Left lung (tissue), 10 donors: ENCODE measurements around the gene RBBP7. TPM values are rescaled to one million over a fixed set of nuclear protein-coding genes. Genes with fewer than 3 reads are reported as not detected.
A peak's percentile ranks its signal among the peaks of the same experiment; 100 is the strongest.

Source experiments
- ATAC-seq: fragments of 200-7000 bp; cut with Tn5 transposase; one replicate; pipeline ENCODE4 v1.9.1; 2020; ENCODE audit warnings: moderate library complexity
- DNase-seq, 4 donors: peaks; one replicate each; pipeline ENCODE4 v3.0.0-alpha.2; 2013 to 2020
- H3K27ac ChIP-seq, 2 donors: fragments of 200-600 bp; sonication (generic) in 1 of 2; one replicate each; pipeline versions ENCODE4 v1.5.0 to v1.8.0; 2020 to 2021
- H3K27me3 ChIP-seq, 2 donors: fragments of 200-600 bp; sonication (generic) in 1 of 2; one replicate each; pipeline versions ENCODE4 v1.5.0 to v1.8.0; 2020 to 2021
- H3K36me3 ChIP-seq, 2 donors: fragments of 200-600 bp; sonication (generic) in 1 of 2; one replicate each; pipeline versions ENCODE4 v1.5.0 to v1.8.0; 2020 to 2021
- H3K4me1 ChIP-seq, 2 donors: fragments of 200-600 bp; one replicate each; pipeline ENCODE4 v1.8.0; 2021
- H3K4me3 ChIP-seq, 2 donors: fragments of 200-600 bp; sonication (generic) in 1 of 2; one replicate each; pipeline versions ENCODE4 v1.5.0 to v1.8.0; 2020 to 2021; ENCODE audit warnings: mild to moderate bottlenecking in 1 of 2
- H3K9me3 ChIP-seq, 2 donors: fragments of 200-600 bp; sonication (generic) in 1 of 2; one replicate each; pipeline versions ENCODE4 v1.5.0 to v1.8.0; 2020 to 2021
- intact Hi-C, 2 donors: fragments of 100-400 bp; cut with DNase I; formaldehyde crosslinking; loops; one replicate each; pipeline versions ENCODE4 v1.11.2 to v1.14.2; 2022
- polyA plus RNA-seq, 6 donors: library from polyadenylated mRNA; unstranded; fragments of 120-200 nt; gene quantifications; one replicate each; pipeline ENCODE4 v1.2.1, GENCODE V29; 2013; ENCODE audit not compliant: insufficient read length in 6 of 6
- total RNA-seq, 2 donors: library from RNA; stranded (reverse); fragmentation: NEBNext Ultra II Directional; extraction: Animal tissue kit (Norgen Biotek cat#: 25700); gene quantifications; one replicate each; pipeline ENCODE4 v1.2.1, GENCODE V29; 2021
- TF ChIP-seq, protein P1 (sequence below), 2 donors: fragments of 200-600 bp; sonication (generic) in 1 of 2; IDR thresholded peaks; one replicate each; pipeline versions ENCODE4 v1.5.0 to v1.8.0; 2021; ENCODE audit warnings: antibody characterized with exemption in 2 of 2
- donor health status: DM: no; HTN: yes; CAD: no.
- donor health status: DM: no; HTN: no; CAD: no.

RBBP7 gene
- total and polyA plus RNA-seq, 8 donors: 70.4 to 275 (median 238) TPM

DNA sequence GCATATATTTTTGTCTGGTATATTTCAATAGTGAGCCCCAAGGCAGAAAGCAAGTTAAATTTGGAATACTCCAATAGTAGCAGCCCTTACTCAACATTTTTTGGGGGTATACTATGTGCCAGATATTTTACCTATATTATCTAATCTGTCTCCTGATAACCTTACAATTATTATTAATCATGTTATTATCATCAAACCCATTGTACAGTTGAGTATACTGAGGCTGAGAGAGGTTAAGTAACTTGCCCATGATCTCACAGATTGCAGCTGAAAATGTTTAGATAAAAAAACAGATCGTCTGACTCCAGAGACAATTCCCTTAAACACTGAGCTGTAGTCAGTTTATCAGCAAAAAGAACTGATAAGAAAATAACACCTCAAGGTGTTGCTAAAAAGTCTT is 6.5 kb upstream of the RBBP7 start:
- ATAC-seq: no peak
- Histone ChIP-seq H3K4me1 (peaks cover 0 to 1% of the 10 kb centered on the region in 2 donors), H3K27ac (no peak overlapping the region), H3K9me3 (no peaks in the 10 kb centered on the region), H3K4me3 (no peak overlapping the region), H3K36me3 (no peaks in the 10 kb centered on the region), H3K27me3 (peaks cover 0 to 31% of the 10 kb centered on the region in 2 donors)
- TF ChIP-seq, protein P1, sequence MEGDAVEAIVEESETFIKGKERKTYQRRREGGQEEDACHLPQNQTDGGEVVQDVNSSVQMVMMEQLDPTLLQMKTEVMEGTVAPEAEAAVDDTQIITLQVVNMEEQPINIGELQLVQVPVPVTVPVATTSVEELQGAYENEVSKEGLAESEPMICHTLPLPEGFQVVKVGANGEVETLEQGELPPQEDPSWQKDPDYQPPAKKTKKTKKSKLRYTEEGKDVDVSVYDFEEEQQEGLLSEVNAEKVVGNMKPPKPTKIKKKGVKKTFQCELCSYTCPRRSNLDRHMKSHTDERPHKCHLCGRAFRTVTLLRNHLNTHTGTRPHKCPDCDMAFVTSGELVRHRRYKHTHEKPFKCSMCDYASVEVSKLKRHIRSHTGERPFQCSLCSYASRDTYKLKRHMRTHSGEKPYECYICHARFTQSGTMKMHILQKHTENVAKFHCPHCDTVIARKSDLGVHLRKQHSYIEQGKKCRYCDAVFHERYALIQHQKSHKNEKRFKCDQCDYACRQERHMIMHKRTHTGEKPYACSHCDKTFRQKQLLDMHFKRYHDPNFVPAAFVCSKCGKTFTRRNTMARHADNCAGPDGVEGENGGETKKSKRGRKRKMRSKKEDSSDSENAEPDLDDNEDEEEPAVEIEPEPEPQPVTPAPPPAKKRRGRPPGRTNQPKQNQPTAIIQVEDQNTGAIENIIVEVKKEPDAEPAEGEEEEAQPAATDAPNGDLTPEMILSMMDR (IDR thresholded peaks at IDR 0.05): no peak
- intact Hi-C loops: no loop called here
- DNase-seq: no peak

DNA sequence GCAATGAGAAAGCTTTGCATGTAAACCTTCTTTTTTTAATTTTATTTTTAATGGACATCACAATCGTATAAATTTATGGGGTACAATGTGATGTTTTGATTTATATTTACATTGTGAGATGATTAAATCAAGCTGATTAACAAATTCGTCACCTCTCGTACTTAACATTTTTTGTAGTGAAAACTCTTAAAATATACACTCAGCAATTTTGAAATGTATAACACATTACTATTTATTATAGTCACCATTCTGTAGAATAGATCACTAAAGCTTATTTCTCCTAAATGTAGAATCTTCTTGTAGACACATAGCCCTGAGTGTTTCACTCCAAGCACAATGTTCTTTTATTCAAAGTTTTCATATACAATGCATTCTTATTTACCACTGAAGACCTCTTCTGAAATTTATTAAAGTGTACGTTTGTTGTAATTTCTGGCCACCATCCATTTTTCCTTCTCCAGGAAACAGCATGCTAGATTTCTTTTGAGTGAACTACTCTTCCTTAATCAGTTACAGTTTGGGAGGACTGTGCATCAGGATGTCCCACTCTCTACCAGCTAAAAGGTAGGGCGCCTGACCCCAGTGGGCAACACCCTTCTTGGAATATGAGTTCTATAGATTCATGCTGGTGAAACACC is 4.4 kb upstream of the RBBP7 start:
- Histone ChIP-seq H3K4me1 (peaks cover 0 to 10% of the 10 kb centered on the region in 2 donors), H3K27me3 (peaks cover 0 to 29% of the 10 kb centered on the region in 2 donors), H3K4me3 (no peak overlapping the region), H3K36me3 (no peaks in the 10 kb centered on the region), H3K27ac (no peak overlapping the region), H3K9me3 (no peaks in the 10 kb centered on the region)
- no peak for ATAC-seq
- DNase-seq: no peak
- TF ChIP-seq, protein P1 (IDR thresholded peaks at IDR 0.05): no peak
- intact Hi-C loops: no loop called here

DNA sequence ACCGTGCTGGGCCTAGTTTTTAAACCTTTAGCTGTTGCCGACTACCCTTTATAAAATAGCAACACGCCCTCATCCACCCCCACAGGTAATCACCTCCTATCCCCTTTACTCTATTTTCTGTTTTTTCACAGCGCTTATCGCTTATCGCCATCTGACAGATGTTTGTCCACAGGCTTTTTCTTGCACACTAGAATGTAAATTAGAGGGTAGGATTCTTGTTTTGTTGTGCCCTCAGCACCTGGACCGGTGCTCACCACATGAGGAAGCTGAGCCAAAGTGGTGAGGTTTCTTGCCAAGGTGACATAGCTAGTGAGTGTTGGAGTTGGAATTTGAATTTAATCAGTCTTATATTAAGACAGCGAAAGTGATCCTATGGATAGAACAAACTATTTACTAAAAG is 2.9 kb upstream of the RBBP7 start:
- DNase-seq: no peak
- H3K4me1 ChIP-seq: peaks cover 3 to 20% of the 10 kb centered on the region in 2 donors
- H3K36me3 ChIP-seq: no peaks in the 10 kb centered on the region
- intact Hi-C loops: no loop called here
- no peak overlapping the region for H3K27ac ChIP-seq
- ATAC-seq: no peak
- TF ChIP-seq, protein P1 (IDR thresholded peaks at IDR 0.05): no peak
- peaks cover 0 to 20% of the 10 kb centered on the region in 2 donors for H3K27me3 ChIP-seq
- H3K9me3 ChIP-seq: no peaks in the 10 kb centered on the region
- no peak overlapping the region for H3K4me3 ChIP-seq

DNA sequence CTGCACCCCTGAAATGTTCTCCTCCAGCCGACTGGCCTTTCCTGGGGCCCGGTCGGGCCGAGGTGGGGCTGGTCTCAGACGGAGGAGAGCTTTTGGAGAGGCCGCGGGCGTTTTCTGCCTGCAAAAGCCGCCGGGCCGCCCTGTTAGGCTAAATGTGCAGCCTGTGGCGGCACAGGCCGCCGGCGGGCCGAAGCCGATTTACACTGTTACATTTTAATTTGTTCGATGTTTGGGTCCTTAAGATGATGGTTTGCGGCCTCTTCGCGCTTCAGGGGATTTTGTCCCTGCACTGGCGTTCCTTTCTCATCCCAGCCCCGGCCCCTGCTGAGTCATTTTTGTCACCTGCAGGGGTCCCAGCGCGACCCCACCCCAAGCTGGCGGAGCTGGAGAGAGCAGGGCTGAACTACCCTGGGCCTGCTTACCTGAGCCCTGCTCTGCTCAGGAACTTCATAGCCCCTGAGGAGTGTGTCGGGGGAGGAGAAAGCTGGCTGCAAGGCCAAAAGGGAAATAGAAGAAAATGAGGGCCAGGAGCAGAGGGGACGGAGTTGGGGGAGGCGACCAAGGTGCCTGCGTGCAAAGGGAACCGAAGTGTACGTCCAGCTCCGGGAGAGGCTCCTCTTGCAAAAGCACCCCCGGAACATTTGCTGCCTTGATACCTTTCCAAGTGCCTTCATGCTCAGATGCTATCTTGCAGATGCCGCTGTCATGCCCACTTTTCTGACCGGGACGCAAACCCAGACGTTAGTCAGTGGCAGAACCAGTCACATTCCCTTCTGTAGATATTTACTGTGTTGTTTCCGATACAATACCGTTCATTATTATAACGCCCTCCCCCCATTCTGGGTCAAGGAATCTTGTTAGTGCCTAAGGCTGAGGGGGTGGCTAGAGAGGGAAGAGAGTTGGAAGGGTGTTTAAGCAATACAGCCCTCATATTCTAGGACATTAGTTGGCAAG is 977 bp upstream of the RBBP7 start:
- Histone ChIP-seq H3K27ac (peak overlapping the region; percentile 87 to 93), H3K27me3 (peaks cover 0 to 25% of the 10 kb centered on the region in 2 donors), H3K9me3 (no peaks in the 10 kb centered on the region), H3K4me3 (peak overlapping the region; percentile 34 to 58), H3K36me3 (no peaks in the 10 kb centered on the region), H3K4me1 (peaks cover 3 to 25% of the 10 kb centered on the region in 2 donors)
- intact Hi-C loops: no loop called here
- DNase-seq (peak in 2 of 4 donors; percentile 55 to 83), ATAC-seq (peak; percentile 28)
- TF ChIP-seq, protein P1 (IDR thresholded peaks at IDR 0.05): no peak
